AG09309 (cell line): ENCODE data around the gene TNNI2.

ENCODE experiments used
- DNase-seq: peaks from one replicate; pipeline ENCODE4 v3.0.0-alpha.2; 2010; ENCODE audit warnings: low read depth
- H3K4me3 ChIP-seq: 2 replicates; pipeline ENCODE4 v1.5.1; 2011; ENCODE audit warnings: mild to moderate bottlenecking, low read depth, low read length, moderate library complexity; ENCODE audit not compliant: control insufficient read depth
- CTCF ChIP-seq: IDR thresholded peaks from 2 replicates; pipeline ENCODE4 v1.5.1; 2011; ENCODE audit warnings: mild to moderate bottlenecking, low read depth, low read length, inconsistent platforms; ENCODE audit not compliant: insufficient read depth, control insufficient read depth; ENCODE audit errors: missing control alignments

The TNNI2 gene

GRCh38 chr11:1888347-1888753 is 49.6 kb downstream of the TNNI2 start:
- no peak for TF ChIP-seq CTCF
- no peak for DNase-seq
- no peak overlapping the region for H3K4me3 ChIP-seq

GRCh38 chr11:1888811-1889210 is 50.0 kb downstream of the TNNI2 start:
- no peak for TF ChIP-seq CTCF
- H3K4me3 ChIP-seq = no peak overlapping the region
- DNase-seq = no peak

- DNase-seq = no peak
- no peak for TF ChIP-seq CTCF
- H3K4me3 ChIP-seq = no peak overlapping the region
Measured at GRCh38 chr11:1889224-1889930, 50.6 kb downstream of the TNNI2 start.

GRCh38 chr11:1889941-1890855 is 51.4 kb downstream of the TNNI2 start:
- no peak for DNase-seq
- no peak overlapping the region for H3K4me3 ChIP-seq
- TF ChIP-seq CTCF = no peak
